H9 (cell line): Measurements from ENCODE around the gene XBP1. TPM values are rescaled to one million over a fixed set of nuclear protein-coding genes. Genes with fewer than 3 reads are reported as not detected.

ENCODE experiments used
- DNase-seq: peaks from one replicate; pipeline ENCODE4 v3.0.0-alpha.2; 2017
- H2AFZ ChIP-seq: one replicate; pipeline ENCODE4 v1.6.1; 2013; ENCODE audit warnings: mild to moderate bottlenecking, low read length, control low read depth, moderate library complexity
- H2AK5ac ChIP-seq: 2 replicates; pipeline ENCODE4 v1.6.1; 2013; ENCODE audit warnings: low read length, control low read depth, mixed read lengths; ENCODE audit not compliant: insufficient read length
- H2BK120ac ChIP-seq: one replicate; pipeline ENCODE4 v1.6.1; 2013; ENCODE audit warnings: low read depth, mild to moderate bottlenecking, low read length, control low read depth, inconsistent platforms; ENCODE audit not compliant: poor library complexity, severe bottlenecking
- H2BK12ac ChIP-seq: 2 replicates; pipeline ENCODE4 v1.6.1; 2013; ENCODE audit warnings: low read length, control low read depth, mixed read lengths, low read depth; ENCODE audit not compliant: insufficient read length
- H2BK15ac ChIP-seq: 2 replicates; pipeline ENCODE4 v1.6.1; 2013; ENCODE audit warnings: low read depth, low read length, control low read depth
- H2BK20ac ChIP-seq: one replicate; pipeline ENCODE4 v1.6.1; 2013; ENCODE audit warnings: low read depth, mild to moderate bottlenecking, low read length, control low read depth, inconsistent platforms; ENCODE audit not compliant: poor library complexity, severe bottlenecking
- H2BK5ac ChIP-seq: 2 replicates; pipeline ENCODE4 v1.6.1; 2013; ENCODE audit warnings: low read length, control low read depth, mixed read lengths; ENCODE audit not compliant: insufficient read length
- H3K14ac ChIP-seq: 2 replicates; pipeline ENCODE4 v1.6.1; 2013; ENCODE audit warnings: low read length, control low read depth; ENCODE audit not compliant: insufficient read depth
- H3K18ac ChIP-seq: 2 replicates; pipeline ENCODE4 v1.6.1; 2013; ENCODE audit warnings: low read depth, mild to moderate bottlenecking, mixed read lengths, low read length, control low read depth; ENCODE audit not compliant: insufficient read length
- H3K23ac ChIP-seq: 2 replicates; pipeline ENCODE4 v1.6.1; 2013; ENCODE audit warnings: low read length, control low read depth, mixed read lengths, low read depth; ENCODE audit not compliant: insufficient read length
- H3K23me2 ChIP-seq: 2 replicates; pipeline ENCODE4 v1.6.1; 2013; ENCODE audit warnings: low read depth, mild to moderate bottlenecking, mixed read lengths, low read length, control low read depth; ENCODE audit not compliant: insufficient read length, poor library complexity, severe bottlenecking
- H3K27ac ChIP-seq: 2 replicates; pipeline ENCODE4 v1.5.1; 2013; ENCODE audit warnings: low read length, control low read depth, mixed read lengths, low read depth; ENCODE audit not compliant: insufficient read length
- H3K27me3 ChIP-seq: 2 replicates; pipeline ENCODE4 v1.6.1; 2013; ENCODE audit warnings: low read length, control low read depth, inconsistent platforms; ENCODE audit not compliant: insufficient read depth
- H3K4ac ChIP-seq: 2 replicates; pipeline ENCODE4 v1.6.1; 2013; ENCODE audit warnings: low read depth, mild to moderate bottlenecking, control low read depth, inconsistent platforms, low read length, moderate library complexity
- H3K4me1 ChIP-seq: 2 replicates; pipeline ENCODE4 v1.6.1; 2013; ENCODE audit warnings: low read length, control low read depth, inconsistent platforms; ENCODE audit not compliant: insufficient read depth
- H3K4me2 ChIP-seq: 2 replicates; pipeline ENCODE4 v1.6.1; 2013; ENCODE audit warnings: low read length, control low read depth, mixed read lengths; ENCODE audit not compliant: insufficient read length, insufficient read depth
- H3K56ac ChIP-seq: 2 replicates; pipeline ENCODE4 v1.6.1; 2013; ENCODE audit warnings: low read depth, mild to moderate bottlenecking, mixed read lengths, low read length, control low read depth; ENCODE audit not compliant: insufficient read length
- H3K79me1 ChIP-seq: 2 replicates; pipeline ENCODE4 v1.6.1; 2013; ENCODE audit warnings: low read depth, mild to moderate bottlenecking, moderate library complexity, low read length, control low read depth, inconsistent platforms; ENCODE audit not compliant: insufficient read depth, poor library complexity, severe bottlenecking
- H3K79me2 ChIP-seq: 2 replicates; pipeline ENCODE4 v1.6.1; 2013; ENCODE audit warnings: low read length, control low read depth, inconsistent platforms; ENCODE audit not compliant: insufficient read depth
- H3K9ac ChIP-seq: 2 replicates; pipeline ENCODE4 v1.6.1; 2013; ENCODE audit warnings: low read length, control low read depth, mixed read lengths; ENCODE audit not compliant: insufficient read length; ENCODE audit errors: extremely low read depth
- H3K9me3 ChIP-seq: one replicate; pipeline ENCODE4 v1.6.1; 2013; ENCODE audit warnings: low read depth, low read length, inconsistent platforms; ENCODE audit not compliant: control insufficient read depth
- H3T11ph ChIP-seq: one replicate; pipeline ENCODE4 v1.6.1; 2013; ENCODE audit warnings: mild to moderate bottlenecking, low read length, control low read depth, inconsistent platforms
- H4K20me1 ChIP-seq: one replicate; pipeline ENCODE4 v1.6.1; 2013; ENCODE audit not compliant: control insufficient read depth, insufficient read length, insufficient read depth
- H4K5ac ChIP-seq: 2 replicates; pipeline ENCODE4 v1.6.1; 2013; ENCODE audit warnings: low read depth, mild to moderate bottlenecking, mixed read lengths, low read length, control low read depth; ENCODE audit not compliant: insufficient read length
- H4K8ac ChIP-seq: replicated peaks from 2 replicates; pipeline ENCODE4 v1.6.1; 2013; ENCODE audit warnings: low read length, control low read depth, mixed read lengths, low read depth; ENCODE audit not compliant: insufficient read length
- H4K91ac ChIP-seq: 2 replicates; pipeline ENCODE4 v1.6.1; 2013; ENCODE audit warnings: low read depth, mild to moderate bottlenecking, moderate library complexity, mixed read lengths, low read length, control low read depth; ENCODE audit not compliant: insufficient read length
- H3K27ac Mint-ChIP-seq, 3 experiments: 2 replicates in 2 of 3; 3 replicates in 1 of 3; pipeline ENCODE4 v1.8.0; 2020 to 2021; ENCODE audit warnings: mixed read lengths in 3 of 3, mild to moderate bottlenecking in 1 of 3, moderate library complexity in 1 of 3
- H3K27me3 Mint-ChIP-seq: 2 replicates; pipeline ENCODE4 v1.8.0; 2021; ENCODE audit warnings: low read depth, mild to moderate bottlenecking, moderate library complexity, mixed read lengths
- H3K36me3 Mint-ChIP-seq, 3 experiments: 2 replicates in 2 of 3; 3 replicates in 1 of 3; pipeline ENCODE4 v1.8.0; 2020 to 2021; ENCODE audit warnings: low read depth in 3 of 3, mixed read lengths in 3 of 3; ENCODE audit not compliant: insufficient read depth in 1 of 3
- H3K4me1 Mint-ChIP-seq, 2 experiments: 2 replicates each; pipeline ENCODE4 v1.8.0; 2020; ENCODE audit warnings: mixed read lengths in 2 of 2
- H3K4me3 Mint-ChIP-seq, 2 experiments: 2 replicates in 1 of 2; 3 replicates in 1 of 2; pipeline ENCODE4 v1.8.0; 2020 to 2021; ENCODE audit warnings: mild to moderate bottlenecking in 2 of 2, mixed read lengths in 2 of 2, moderate library complexity in 1 of 2
- H3K9me3 Mint-ChIP-seq, 2 experiments: 2 replicates in 1 of 2; 3 replicates in 1 of 2; pipeline ENCODE4 v1.8.0; 2020; ENCODE audit warnings: mild to moderate bottlenecking in 2 of 2, mixed read lengths in 2 of 2, moderate library complexity in 1 of 2
- WGBS: extraction: QIAGEN DNeasy Blood & Tissue Kit; methylation state at CpG from one replicate; pipeline ENCODE4 v1.1.7; 2013; ENCODE audit warnings: missing lambda C conversion rate, low lambda C conversion rate, mixed read lengths; ENCODE audit not compliant: insufficient read length; ENCODE audit errors: extremely low coverage; 5-methylcytosine and 5-hydroxymethylcytosine counted together
- total RNA-seq: library from RNA; stranded (reverse); gene quantifications from 2 replicates; pipeline ENCODE4 v1.2.1, GENCODE V29; 2021
- TF ChIP-seq, protein P1 (sequence below): fragments of 200-600 bp; sonication (generic); conservative IDR thresholded peaks from 3 replicates; pipeline ENCODE4 v1.8.0; 2021; ENCODE audit warnings: antibody characterized with exemption, mild to moderate bottlenecking

Gene XBP1
- total RNA-seq, 1 experiment from 2014 or later: 114 TPM

DNA sequence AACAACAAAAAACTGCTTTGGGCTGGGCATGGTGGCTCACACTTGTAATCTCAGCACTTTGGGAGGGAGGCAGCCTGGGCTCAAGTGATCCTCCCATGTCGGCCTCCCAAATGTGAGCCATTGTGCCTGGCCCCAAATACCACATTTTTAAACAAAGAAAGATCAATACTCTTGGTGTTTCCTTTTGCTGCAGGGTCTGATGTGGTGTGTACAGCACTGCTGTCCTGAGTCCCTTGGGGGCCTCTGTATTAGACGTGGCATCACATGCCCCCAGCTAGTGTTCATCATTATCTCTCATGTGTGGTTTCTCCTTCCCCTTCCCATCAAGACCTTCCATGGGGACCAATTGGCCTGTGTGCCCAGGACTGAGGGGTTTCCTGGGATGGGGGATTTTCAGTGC lies 20.5 kb upstream of the XBP1 start:
- no peak overlapping the region for H3K4ac ChIP-seq
- no peak for DNase-seq
- H3T11ph ChIP-seq: no peak overlapping the region
- no CpG with 5 or more reads among the region's 2 CpGs for WGBS
- TF ChIP-seq, protein P1, sequence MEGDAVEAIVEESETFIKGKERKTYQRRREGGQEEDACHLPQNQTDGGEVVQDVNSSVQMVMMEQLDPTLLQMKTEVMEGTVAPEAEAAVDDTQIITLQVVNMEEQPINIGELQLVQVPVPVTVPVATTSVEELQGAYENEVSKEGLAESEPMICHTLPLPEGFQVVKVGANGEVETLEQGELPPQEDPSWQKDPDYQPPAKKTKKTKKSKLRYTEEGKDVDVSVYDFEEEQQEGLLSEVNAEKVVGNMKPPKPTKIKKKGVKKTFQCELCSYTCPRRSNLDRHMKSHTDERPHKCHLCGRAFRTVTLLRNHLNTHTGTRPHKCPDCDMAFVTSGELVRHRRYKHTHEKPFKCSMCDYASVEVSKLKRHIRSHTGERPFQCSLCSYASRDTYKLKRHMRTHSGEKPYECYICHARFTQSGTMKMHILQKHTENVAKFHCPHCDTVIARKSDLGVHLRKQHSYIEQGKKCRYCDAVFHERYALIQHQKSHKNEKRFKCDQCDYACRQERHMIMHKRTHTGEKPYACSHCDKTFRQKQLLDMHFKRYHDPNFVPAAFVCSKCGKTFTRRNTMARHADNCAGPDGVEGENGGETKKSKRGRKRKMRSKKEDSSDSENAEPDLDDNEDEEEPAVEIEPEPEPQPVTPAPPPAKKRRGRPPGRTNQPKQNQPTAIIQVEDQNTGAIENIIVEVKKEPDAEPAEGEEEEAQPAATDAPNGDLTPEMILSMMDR: no peak
- no peak overlapping the region for H2BK20ac ChIP-seq
- H2BK15ac ChIP-seq: no peak overlapping the region
- Mint-ChIP-seq H3K27me3 (no peaks in the 10 kb centered on the region), H3K27ac (peak overlapping the region in 1 of 3 experiments; percentile 62; a peak in 2 of 7 replicates), H3K4me1 (peaks cover 16 to 18% of the 10 kb centered on the region in 2 experiments; a peak in 3 of 4 replicates), H3K9me3 (no peaks in the 10 kb centered on the region), H3K36me3 (peaks cover 0 to 4% (median 0%) of the 10 kb centered on the region in 3 experiments; a peak in 2 of 7 replicates), H3K4me3 (no peak overlapping the region)
- no peaks in the 10 kb centered on the region for H3K27me3 ChIP-seq
- H2AK5ac ChIP-seq: no peak overlapping the region
- H4K91ac ChIP-seq: no peak overlapping the region
- H3K79me2 ChIP-seq: no peaks in the 10 kb centered on the region
- H3K9me3 ChIP-seq: no peaks in the 10 kb centered on the region
- H3K27ac ChIP-seq: no peak overlapping the region
- H3K23me2 ChIP-seq: no peaks in the 10 kb centered on the region
- no peak overlapping the region for H3K23ac ChIP-seq
- H4K5ac ChIP-seq: no peak overlapping the region
- peaks cover 7% of the 10 kb centered on the region; the same call in 1 of the 2 replicates for H3K4me1 ChIP-seq
- H3K14ac ChIP-seq: no peak overlapping the region
- H4K8ac ChIP-seq: no peak overlapping the region
- H3K56ac ChIP-seq: no peak overlapping the region
- H4K20me1 ChIP-seq: no peaks in the 10 kb centered on the region
- no peak overlapping the region for H2BK12ac ChIP-seq
- no peak overlapping the region for H2BK5ac ChIP-seq
- H3K18ac ChIP-seq: no peak overlapping the region
- no peak overlapping the region for H3K4me2 ChIP-seq
- H3K79me1 ChIP-seq: no peaks in the 10 kb centered on the region
- no peak overlapping the region for H2AFZ ChIP-seq
- no peak overlapping the region for H2BK120ac ChIP-seq
- no peak overlapping the region for H3K9ac ChIP-seq
